ENCODE measurements around the gene SLC2A4. TPM values are rescaled to one million over a fixed set of nuclear protein-coding genes. Genes with fewer than 3 reads are reported as not detected.

Gene SLC2A4
- polyA plus RNA-seq, 2 of the 4 experiments (the other 2 are of a cell fraction) = 0.16 to 0.17 TPM

GRCh38 chr17:7260651-7261378 lies 20.7 kb upstream of the SLC2A4 start:
- Histone ChIP-seq H3K4me2 (no peak overlapping the region), H3K27ac (no peak overlapping the region; a peak in 1 of 6 replicates), H3K4me1 (peaks cover 50% of the 10 kb centered on the region), H3K4me3 (no peak overlapping the region), H3K9me3 (no peaks in the 10 kb centered on the region)
- CTCF ChIA-PET = interaction anchor here (1.0 to 2.2 kb wide), 3 partner anchors 18 to 36 kb away, joined by 4 to 12 read pairs (median 4); partner anchors contain the start of gene SLC2A4
- DNase-seq (ENCODE audit: low read depth in 1 of 2, low spot score in 1 of 2) (no peak), FAIRE-seq (no peak), ATAC-seq (0 out of 6 replicates have a peak, but pooled peaks of 1 of the 2 experiments have one; percentile 2)
- TF ChIP-seq E2F6 (IDR thresholded peaks at IDR 0.05; ENCODE audit: borderline replicate concordance, low read depth) (no peak), HMGXB4 (CRISPR knock-in tag; IDR thresholded peaks at IDR 0.05; ENCODE audit: borderline replicate concordance) (no peak), ZFP36 (IDR thresholded peaks at IDR 0.05; ENCODE audit: borderline replicate concordance, partially characterized antibody) (no peak), FOSL2 (IDR thresholded peaks at IDR 0.05) (no peak), FOSL2 (CRISPR knock-in tag; IDR thresholded peaks at IDR 0.05) (no peak), EP300 (IDR thresholded peaks at IDR 0.05) (no peak), ZSCAN20 (CRISPR knock-in tag; IDR thresholded peaks at IDR 0.05) (no peak), CEBPB (IDR thresholded peaks at IDR 0.05) (no peak), USF2 (IDR thresholded peaks at IDR 0.05) (no peak), CBX8 (IDR thresholded peaks at IDR 0.05) (no peak), CHD4 (IDR thresholded peaks at IDR 0.05; ENCODE audit: borderline replicate concordance) (no peak), SMC3 (IDR thresholded peaks at IDR 0.05) (no peak), HES2 (IDR thresholded peaks at IDR 0.05) (no peak), SREBF2 (IDR thresholded peaks at IDR 0.05) (no peak), ATOH8 (CRISPR knock-in tag; IDR thresholded peaks at IDR 0.05; ENCODE audit: low read depth) (no peak), BCL3 (IDR thresholded peaks at IDR 0.05) (no peak), FOXS1 (CRISPR knock-in tag; IDR thresholded peaks at IDR 0.05) (no peak), ZNF302 (CRISPR knock-in tag; IDR thresholded peaks at IDR 0.05) (no peak), POLR2AphosphoS2 (conservative IDR thresholded peaks at IDR 0.05; ENCODE audit: low read length) (no peak), NPAS2 (CRISPR knock-in tag; IDR thresholded peaks at IDR 0.05; ENCODE audit: borderline replicate concordance) (no peak)
- POLR2A ChIA-PET = no interaction called here
- 95% methylated on average over 54 of the region's 54 CpGs for whole genome bisulfite sequencing (ENCODE audit: missing lambda C conversion rate)
